Loucy (cell line): ENCODE measurements around the gene TUBA1C.
"Not testable (repeated sequence)": the region's sequence is repeated elsewhere in the genome, so short reads cannot be mapped to it uniquely, and the experiment has no call there.

Source experiments
- H2AFZ ChIP-seq: fragments of 200-600 bp; sonication (generic); 2 replicates; pipeline ENCODE4 v1.6.0; 2016; ENCODE audit warnings: antibody characterized with exemption, mild to moderate bottlenecking, low read length, moderate library complexity
- H3F3A ChIP-seq: fragments of 200-600 bp; 2 replicates; pipeline ENCODE4 v1.6.0; 2016; ENCODE audit warnings: antibody characterized with exemption, low read depth, mild to moderate bottlenecking
- H3K27me3 ChIP-seq: fragments of 200-600 bp; sonication (generic); 2 replicates; pipeline ENCODE4 v1.6.1; 2014; ENCODE audit warnings: low read length, mild to moderate bottlenecking; ENCODE audit not compliant: insufficient read depth, poor library complexity, severe bottlenecking
- H3K36me3 ChIP-seq: fragments of 200-600 bp; sonication (generic); 2 replicates; pipeline ENCODE4 v1.6.1; 2016; ENCODE audit warnings: low read length; ENCODE audit not compliant: insufficient read depth
- H3K4me1 ChIP-seq: fragments of 200-600 bp; sonication (generic); 2 replicates; pipeline ENCODE4 v1.5.1; 2014; ENCODE audit warnings: low read length, mild to moderate bottlenecking; ENCODE audit not compliant: insufficient read depth, poor library complexity, severe bottlenecking
- H3K4me2 ChIP-seq: fragments of 200-600 bp; sonication (generic); 2 replicates; pipeline ENCODE4 v1.6.0; 2014; ENCODE audit warnings: antibody characterized with exemption, low read length, low read depth, mild to moderate bottlenecking; ENCODE audit not compliant: poor library complexity, severe bottlenecking
- H3K4me3 ChIP-seq: fragments of 200-600 bp; sonication (generic); 2 replicates; pipeline ENCODE4 v1.5.1; 2014; ENCODE audit warnings: low read length, mild to moderate bottlenecking, mixed read lengths; ENCODE audit not compliant: poor library complexity, severe bottlenecking
- H3K79me2 ChIP-seq: fragments of 200-600 bp; sonication (generic); 2 replicates; pipeline ENCODE4 v1.6.1; 2014; ENCODE audit warnings: low read length; ENCODE audit not compliant: insufficient read depth
- H3K9ac ChIP-seq: fragments of 200-600 bp; sonication (generic); 2 replicates; pipeline ENCODE4 v1.6.0; 2014; ENCODE audit warnings: mild to moderate bottlenecking, low read depth, low read length, moderate library complexity; ENCODE audit not compliant: poor library complexity, severe bottlenecking
- H3K9me2 ChIP-seq: fragments of 200-600 bp; sonication (generic); replicated peaks from 2 replicates; pipeline ENCODE4 v1.6.1; 2016; ENCODE audit warnings: low read depth, low read length, mixed read lengths
- H3K9me3 ChIP-seq: fragments of 200-600 bp; sonication (generic); 2 replicates; pipeline ENCODE4 v1.6.1; 2014; ENCODE audit warnings: mild to moderate bottlenecking, antibody characterized with exemption, low read length, low read depth; ENCODE audit not compliant: insufficient read depth
- H4K20me1 ChIP-seq: fragments of 200-600 bp; sonication (generic); 2 replicates; pipeline ENCODE4 v1.6.0; 2014; ENCODE audit warnings: antibody characterized with exemption, low read length, mild to moderate bottlenecking; ENCODE audit not compliant: insufficient read depth, poor library complexity, severe bottlenecking
- EZH2phosphoT487 ChIP-seq: fragments of 200-600 bp; IDR thresholded peaks from 2 replicates; pipeline ENCODE4 v1.6.1; 2018; ENCODE audit warnings: antibody characterized with exemption, mild to moderate bottlenecking, moderate library complexity, borderline replicate concordance
- TF ChIP-seq, protein P1 (sequence below): fragments of 200-600 bp; sonication (generic); conservative IDR thresholded peaks from 2 replicates; pipeline ENCODE4 v1.5.1; 2014; ENCODE audit warnings: mild to moderate bottlenecking, antibody characterized with exemption, low read length

Gene TUBA1C

DNA sequence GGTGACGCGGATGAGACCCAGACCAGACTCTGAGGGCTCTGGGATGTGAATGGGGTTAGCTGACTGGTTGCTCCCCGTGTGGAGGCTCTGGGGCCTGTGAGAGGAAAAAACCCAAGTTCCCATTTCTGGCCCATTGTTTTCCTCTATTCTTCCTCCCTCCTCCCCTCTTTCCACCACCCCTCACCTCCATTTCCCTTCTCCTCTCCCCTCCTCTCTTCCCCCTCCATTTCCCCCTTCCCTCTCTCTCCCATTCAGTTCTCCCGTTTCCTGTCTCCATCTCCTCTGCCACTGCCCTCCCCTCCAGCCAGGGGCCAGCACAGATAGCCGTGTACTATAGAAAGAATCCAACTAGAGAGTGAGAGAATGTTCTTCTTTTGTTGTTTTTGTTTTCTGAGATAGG lies 17.4 kb downstream of the TUBA1C start:
- no peaks in the 10 kb centered on the region for H3K9me3 ChIP-seq
- no peak overlapping the region for H3K9ac ChIP-seq
- H3K36me3 ChIP-seq: no peaks in the 10 kb centered on the region
- no peaks in the 10 kb centered on the region for H4K20me1 ChIP-seq
- H3K4me1 ChIP-seq: no peaks in the 10 kb centered on the region
- no peaks in the 10 kb centered on the region for H3K27me3 ChIP-seq
- H3K4me2 ChIP-seq: no peak overlapping the region
- H3K9me2 ChIP-seq: no peaks in the 10 kb centered on the region
- TF ChIP-seq, protein P1, sequence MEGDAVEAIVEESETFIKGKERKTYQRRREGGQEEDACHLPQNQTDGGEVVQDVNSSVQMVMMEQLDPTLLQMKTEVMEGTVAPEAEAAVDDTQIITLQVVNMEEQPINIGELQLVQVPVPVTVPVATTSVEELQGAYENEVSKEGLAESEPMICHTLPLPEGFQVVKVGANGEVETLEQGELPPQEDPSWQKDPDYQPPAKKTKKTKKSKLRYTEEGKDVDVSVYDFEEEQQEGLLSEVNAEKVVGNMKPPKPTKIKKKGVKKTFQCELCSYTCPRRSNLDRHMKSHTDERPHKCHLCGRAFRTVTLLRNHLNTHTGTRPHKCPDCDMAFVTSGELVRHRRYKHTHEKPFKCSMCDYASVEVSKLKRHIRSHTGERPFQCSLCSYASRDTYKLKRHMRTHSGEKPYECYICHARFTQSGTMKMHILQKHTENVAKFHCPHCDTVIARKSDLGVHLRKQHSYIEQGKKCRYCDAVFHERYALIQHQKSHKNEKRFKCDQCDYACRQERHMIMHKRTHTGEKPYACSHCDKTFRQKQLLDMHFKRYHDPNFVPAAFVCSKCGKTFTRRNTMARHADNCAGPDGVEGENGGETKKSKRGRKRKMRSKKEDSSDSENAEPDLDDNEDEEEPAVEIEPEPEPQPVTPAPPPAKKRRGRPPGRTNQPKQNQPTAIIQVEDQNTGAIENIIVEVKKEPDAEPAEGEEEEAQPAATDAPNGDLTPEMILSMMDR: no peak
- TF ChIP-seq EZH2phosphoT487: no peak
- no peak overlapping the region for H2AFZ ChIP-seq
- H3K79me2 ChIP-seq: no peaks in the 10 kb centered on the region
- no peak overlapping the region for H3K4me3 ChIP-seq
- no peaks in the 10 kb centered on the region for H3F3A ChIP-seq

DNA sequence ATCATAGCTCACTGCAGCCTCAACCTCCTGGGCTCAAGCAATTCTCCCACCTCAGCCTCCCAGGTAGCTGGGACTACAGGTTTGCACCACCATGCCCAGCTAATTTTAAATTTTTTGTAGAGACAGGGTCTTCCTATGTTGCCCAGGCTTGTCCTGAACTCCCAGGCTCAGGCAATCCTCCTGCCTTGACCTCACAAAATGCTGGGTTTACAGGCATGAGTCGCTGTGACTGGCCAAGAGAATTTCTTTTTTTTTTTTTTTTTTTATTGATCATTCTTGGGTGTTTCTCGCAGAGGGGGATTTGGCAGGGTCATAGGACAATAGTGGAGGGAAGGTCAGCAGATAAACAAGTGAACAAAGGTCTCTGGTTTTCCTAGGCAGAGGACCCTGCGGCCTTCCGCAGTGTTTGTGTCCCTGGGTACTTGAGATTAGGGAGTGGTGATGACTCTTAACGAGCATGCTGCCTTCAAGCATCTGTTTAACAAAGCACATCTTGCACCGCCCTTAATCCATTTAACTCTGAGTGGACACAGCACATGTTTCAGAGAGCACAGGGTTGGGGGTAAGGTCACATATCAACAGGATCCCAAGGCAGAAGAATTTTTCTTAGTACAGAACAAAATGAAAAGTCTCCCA lies 18.0 kb downstream of the TUBA1C start:
- H3K4me2 ChIP-seq, H4K20me1 ChIP-seq: not testable (repeated sequence)

DNA sequence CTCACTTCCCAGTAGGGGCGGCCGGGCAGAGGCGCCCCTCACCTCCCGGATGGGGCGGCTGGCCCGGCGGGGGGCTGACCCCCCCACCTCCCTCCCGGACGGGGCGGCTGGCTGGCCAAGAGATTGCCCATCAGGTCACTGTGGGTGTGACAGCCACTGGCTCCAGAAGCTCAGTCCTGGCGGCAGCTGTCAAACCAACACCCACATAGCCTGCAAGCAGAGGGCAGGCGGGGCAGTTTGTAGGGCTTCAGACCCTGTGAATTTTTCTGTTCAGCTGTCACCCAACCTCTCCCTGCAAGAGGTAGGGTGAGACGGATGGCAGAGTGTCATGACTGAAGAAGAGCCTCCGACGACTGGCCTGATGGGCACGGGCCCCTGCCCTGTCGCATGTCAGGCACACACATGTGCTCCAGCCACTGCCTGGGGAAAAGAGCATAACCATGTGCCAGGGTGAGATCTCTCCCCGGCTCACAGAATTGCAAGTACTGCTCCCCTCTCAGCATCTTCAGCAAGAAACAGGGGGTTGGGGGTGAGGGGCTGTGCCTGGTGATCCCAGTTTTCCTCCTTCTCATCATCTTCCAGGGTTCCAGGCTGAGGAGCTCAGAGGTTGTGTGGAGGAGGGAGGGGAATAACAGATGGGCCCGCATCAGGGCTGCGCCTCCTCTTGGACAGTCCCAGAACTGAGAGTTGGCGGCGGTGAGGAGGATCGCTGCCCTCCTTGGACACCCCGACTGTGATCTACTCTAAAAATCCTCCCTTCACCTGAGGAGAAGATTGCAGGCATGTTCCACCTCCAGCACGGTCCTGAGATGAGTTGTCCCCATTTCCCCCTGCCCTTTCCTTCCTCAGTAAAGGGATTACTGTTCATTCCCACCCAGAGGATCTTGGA lies 18.9 kb downstream of the TUBA1C start:
- Histone ChIP-seq H3K4me1 (no peaks in the 10 kb centered on the region), H3K9me3 (no peaks in the 10 kb centered on the region), H3K36me3 (no peaks in the 10 kb centered on the region), H3K4me2 (no peak overlapping the region), H4K20me1 (no peaks in the 10 kb centered on the region), H2AFZ (no peak overlapping the region; the same call in 1 of the 2 replicates), H3K79me2 (no peaks in the 10 kb centered on the region), H3K9ac (no peak overlapping the region), H3K9me2 (no peaks in the 10 kb centered on the region), H3K27me3 (no peaks in the 10 kb centered on the region), H3F3A (no peaks in the 10 kb centered on the region), H3K4me3 (no peak overlapping the region)
- TF ChIP-seq, protein P1: peak; percentile 42
- TF ChIP-seq EZH2phosphoT487: no peak

More for the DNA sequence above, 18.0 kb downstream of the TUBA1C start:
- H3K4me3 ChIP-seq, H3K4me1 ChIP-seq, H3K9me2 ChIP-seq, H3K79me2 ChIP-seq, H3K36me3 ChIP-seq, H3K9me3 ChIP-seq, H2AFZ ChIP-seq, H3F3A ChIP-seq, H3K9ac ChIP-seq, H3K27me3 ChIP-seq: not testable (repeated sequence)
